ENCODE measurements around the gene TLE2.

GRCh38 chr19:2997720-2998119 is 31.4 kb downstream of the TLE2 start:
- TF ChIP-seq CTCF (conservative IDR thresholded peaks at IDR 0.05; ENCODE audit: low read depth, low read length) (no peak), MAZ (IDR thresholded peaks at IDR 0.05; ENCODE audit: borderline replicate concordance, low read depth, low read length) (no peak), RAD21 (IDR thresholded peaks at IDR 0.05; ENCODE audit: low read length) (no peak), USF2 (IDR thresholded peaks at IDR 0.05; ENCODE audit: low read depth, low read length) (no peak), POLR2A (IDR thresholded peaks at IDR 0.05; ENCODE audit: low read depth, low read length) (no peak), MXI1 (IDR thresholded peaks at IDR 0.05; ENCODE audit: borderline replicate concordance, low read depth, low read length) (no peak)
